Lower leg skin (tissue), 3 donors: ENCODE data around the gene MAPK12.

Source experiments
- CTCF ChIP-seq, 3 donors: fragments of 450-650 bp; IDR thresholded peaks; one replicate each; pipeline ENCODE4 v1.5.1; 2016; ENCODE audit warnings: antibody characterized with exemption in 3 of 3, mild to moderate bottlenecking in 3 of 3, moderate library complexity in 2 of 3
- POLR2A ChIP-seq, 2 donors: fragments of 450-650 bp; IDR thresholded peaks; one replicate each; pipeline ENCODE4 v1.6.1; 2016 to 2017; ENCODE audit warnings: antibody characterized with exemption in 2 of 2, mild to moderate bottlenecking in 1 of 2, moderate library complexity in 1 of 2

GRCh38 chr22:50269970-50270665, 8.6 kb upstream of the MAPK12 start, which contains the start of gene MAPK11:
- TF ChIP-seq CTCF (IDR thresholded peaks at IDR 0.05) (no peak), POLR2A (IDR thresholded peaks at IDR 0.05) (no peak)
